Endothelial cell of umbilical vein (primary cell): Measurements from ENCODE around the gene PTPRT. TPM values are rescaled to one million over a fixed set of nuclear protein-coding genes. Genes with fewer than 3 reads are reported as not detected.

Experiments used
- BruUV-seq: library from RNA; stranded (reverse); fragments of 400-500 nt; replicated peaks from 2 replicates; lab custom pipeline; 2021; lab: Mats Ljungman, UMichigan
- CTCF ChIA-PET: fragments of 300-600, 350-600 bp; sonication (Branson Sonifier 250); formaldehyde crosslinking; loops from one replicate; lab custom pipeline; 2021; ENCODE audit warnings: antibody characterized with exemption, inconsistent platforms; lab: Charles Lee
- POLR2A ChIA-PET: fragments of 300-600, 350-600 bp; sonication (Branson Sonifier 250); formaldehyde crosslinking; loops from one replicate; lab custom pipeline; 2021; ENCODE audit warnings: antibody characterized with exemption, inconsistent platforms; lab: Charles Lee
- DNase-seq: peaks from one replicate; pipeline ENCODE4 v3.0.0-alpha.2; 2011; ENCODE audit warnings: low read depth, low spot score
- FAIRE-seq: peaks from 2 replicates; lab custom pipeline; 2011; peaks lifted over from hg19 to GRCh38; lab: Jason Lieb, UNC
- H2AFZ ChIP-seq: 2 replicates; pipeline ENCODE4 v1.6.0; 2012; ENCODE audit warnings: low read depth, low read length, control low read depth, inconsistent platforms
- H3K27ac ChIP-seq: 2 replicates; pipeline ENCODE4 v1.5.1; 2011; ENCODE audit warnings: low read depth, mild to moderate bottlenecking, control low read depth, low read length, moderate library complexity; ENCODE audit not compliant: insufficient read depth
- H3K27me3 ChIP-seq, 2 experiments: 2 replicates each; pipeline versions ENCODE4 v1.6.0 to v1.6.1; 2011; ENCODE audit warnings: low read length in 2 of 2, mixed read lengths in 1 of 2; ENCODE audit not compliant: control insufficient read depth in 2 of 2, insufficient read depth in 2 of 2
- H3K36me3 ChIP-seq, 2 experiments: 2 replicates in 1 of 2; 3 replicates in 1 of 2; pipeline ENCODE4 v1.5.1; 2011; ENCODE audit warnings: low read length in 2 of 2, mild to moderate bottlenecking in 1 of 2, moderate library complexity in 1 of 2; ENCODE audit not compliant: control insufficient read depth in 2 of 2, insufficient read depth in 2 of 2; ENCODE audit errors: extremely low read depth in 1 of 2
- H3K4me1 ChIP-seq: 3 replicates; pipeline ENCODE4 v1.5.1; 2011; ENCODE audit warnings: mild to moderate bottlenecking, low read length; ENCODE audit not compliant: control insufficient read depth, insufficient read depth; ENCODE audit errors: extremely low read depth
- H3K4me2 ChIP-seq: 2 replicates; pipeline ENCODE4 v1.6.1; 2011; ENCODE audit warnings: low read length, control low read depth, mixed read lengths; ENCODE audit not compliant: insufficient read depth
- H3K4me3 ChIP-seq, 3 experiments: fragments of 200-600 bp in 1 of 3; sonication (generic), shearing (Covaris generic) in 1 of 3; replicated peaks in 1 of 3; 2 replicates each; pipeline ENCODE4 v1.5.1; 2011 to 2016; ENCODE audit warnings: control low read depth in 3 of 3, low read length in 3 of 3, mild to moderate bottlenecking in 2 of 3, inconsistent platforms in 1 of 3, low read depth in 1 of 3, moderate library complexity in 1 of 3; ENCODE audit not compliant: insufficient read depth in 1 of 3
- H3K79me2 ChIP-seq: 2 replicates; pipeline ENCODE4 v1.6.0; 2012; ENCODE audit warnings: low read length, inconsistent platforms; ENCODE audit not compliant: control insufficient read depth, insufficient read depth
- H3K9ac ChIP-seq: replicated peaks from 2 replicates; pipeline ENCODE3; 2011; ENCODE audit warnings: low read length, control low read depth; ENCODE audit not compliant: insufficient read depth; ENCODE audit errors: extremely low read depth
- H3K9me1 ChIP-seq: replicated peaks from 3 replicates; pipeline ENCODE4 v1.6.0; 2011; ENCODE audit warnings: mild to moderate bottlenecking, low read length; ENCODE audit not compliant: control insufficient read depth, insufficient read depth; ENCODE audit errors: extremely low read depth
- H3K9me3 ChIP-seq: replicated peaks from 2 replicates; pipeline ENCODE4 v1.5.1; 2012; ENCODE audit warnings: low read length, inconsistent platforms; ENCODE audit not compliant: control insufficient read depth, insufficient read depth
- H4K20me1 ChIP-seq: replicated peaks from 2 replicates; pipeline ENCODE3; 2011; ENCODE audit warnings: mild to moderate bottlenecking, low read length; ENCODE audit not compliant: control insufficient read depth, insufficient read depth; ENCODE audit errors: extremely low read depth
- EZH2 ChIP-seq: IDR thresholded peaks from 2 replicates; pipeline ENCODE4 v1.6.1; 2012; ENCODE audit warnings: borderline replicate concordance, low read depth, mild to moderate bottlenecking, moderate library complexity, low read length, inconsistent platforms; ENCODE audit not compliant: severe bottlenecking
- FOS ChIP-seq: IDR thresholded peaks from 2 replicates; pipeline ENCODE4 v1.6.1; 2011; ENCODE audit warnings: mild to moderate bottlenecking, low read length, moderate library complexity, borderline replicate concordance; ENCODE audit not compliant: insufficient read depth
- GATA2 ChIP-seq: IDR thresholded peaks from 2 replicates; pipeline ENCODE4 v1.7.0; 2011; ENCODE audit warnings: low read depth, mild to moderate bottlenecking, moderate library complexity, mixed read lengths, low read length; ENCODE audit not compliant: insufficient read length, insufficient read depth
- JUN ChIP-seq: IDR thresholded peaks from 2 replicates; pipeline ENCODE4 v1.6.1; 2011; ENCODE audit warnings: borderline replicate concordance, low read depth; ENCODE audit not compliant: insufficient read length, insufficient read depth
- MYC ChIP-seq: IDR thresholded peaks from one replicate; pipeline ENCODE4 v1.6.1; 2011; ENCODE audit warnings: mild to moderate bottlenecking, low read depth, low read length
- POLR2A ChIP-seq: IDR thresholded peaks from 2 replicates; pipeline ENCODE4 v1.6.1; 2012; ENCODE audit warnings: low read depth, mild to moderate bottlenecking, control low read depth, low read length
- POLR2AphosphoS5 ChIP-seq: IDR thresholded peaks from 2 replicates; pipeline ENCODE4 v1.6.1; 2012; ENCODE audit warnings: low read depth, mild to moderate bottlenecking, control low read depth, low read length, moderate library complexity; ENCODE audit not compliant: insufficient read depth
- dilution Hi-C: fragments of 300-500 bp; cut with MboI; formaldehyde crosslinking; loops from one replicate; pipeline ENCODE4 v1.15.0; 2019; ENCODE audit warnings: low sequenced_read_pairs; ENCODE audit not compliant: extremely low pct_ligation_motif_present
- intact Hi-C: fragments of 100-400 bp; cut with micrococcal nuclease; formaldehyde crosslinking; loops from one replicate; pipeline ENCODE4 v1.10.0; 2022
- polyA plus RNA-seq, 4 experiments: library from polyadenylated mRNA; depleted of rRNA in 3 of 4; stranded (reverse) in 3 of 4; unstranded in 1 of 4; fragments of >200 nt; gene quantifications; 2 replicates each; pipeline versions ENCODE4 v1.2.1 to v1.2.3, GENCODE V29; 2011 to 2012; ENCODE audit warnings: missing spikeins in 1 of 4
- total RNA-seq: library from RNA; stranded (reverse); gene quantifications from 2 replicates; pipeline ENCODE4 v1.2.3, GENCODE V29; 2021
- TF ChIP-seq, protein P1 (sequence below), 2 donors: IDR thresholded peaks; 1 replicate in 1 of 2; 2 replicates in 1 of 2; pipeline ENCODE4 v1.5.1; 2011; ENCODE audit warnings: low read length in 2 of 2, mild to moderate bottlenecking in 2 of 2, moderate library complexity in 2 of 2, control low read depth in 1 of 2, inconsistent platforms in 1 of 2, low read depth in 1 of 2; ENCODE audit not compliant: insufficient read depth in 1 of 2; ENCODE audit errors: extremely low read depth in 1 of 2
- TF ChIP-seq, protein P2 (sequence below): IDR thresholded peaks from 2 replicates; pipeline ENCODE4 v1.6.1; 2011; ENCODE audit not compliant: insufficient read depth, insufficient read length

PTPRT gene
- total and polyA plus RNA-seq, 2 donors (not counting 3 experiments of a cell fraction or from before 2014, with no cell fraction given): not detected

DNA sequence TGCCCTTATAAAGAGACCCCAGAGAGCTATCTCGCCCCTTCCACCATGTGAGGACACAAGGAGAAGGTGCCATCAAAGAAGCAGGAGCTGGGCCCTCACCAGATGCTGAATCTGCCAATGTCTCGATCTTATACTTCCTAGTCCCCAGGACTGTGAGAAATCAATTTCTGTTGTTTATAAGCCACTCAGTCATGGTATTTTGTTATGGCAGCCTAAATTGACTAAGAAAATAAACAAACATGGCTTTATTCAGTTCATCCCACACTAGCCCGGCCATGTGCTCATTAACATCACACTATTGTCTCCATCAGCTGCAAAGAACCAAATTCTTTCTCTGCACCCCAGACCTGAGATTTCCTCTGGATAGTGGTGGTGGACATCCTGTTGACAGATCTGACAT lies 302.4 kb downstream of the PTPRT start:
- Histone ChIP-seq H2AFZ (no peak overlapping the region), H3K27me3 (no peaks in the 10 kb centered on the region), H3K9me1 (no peaks in the 10 kb centered on the region), H3K36me3 (no peaks in the 10 kb centered on the region), H3K9ac (no peak overlapping the region), H4K20me1 (no peaks in the 10 kb centered on the region), H3K4me2 (no peak overlapping the region), H3K9me3 (peaks cover 9% of the 10 kb centered on the region), H3K27ac (no peak overlapping the region), H3K4me1 (no peaks in the 10 kb centered on the region), H3K4me3 (no peak overlapping the region), H3K79me2 (no peaks in the 10 kb centered on the region)
- CTCF ChIA-PET: no interaction called here
- dilution Hi-C loops: no loop called here
- DNase-seq (no peak), FAIRE-seq (no peak)
- BruUV-seq: no TSS peak
- POLR2A ChIA-PET: no interaction called here
- intact Hi-C loops: no loop called here
- no peak for TF ChIP-seq JUN
- no peak for TF ChIP-seq GATA2
- TF ChIP-seq POLR2A: no peak
- no peak for TF ChIP-seq POLR2AphosphoS5
- TF ChIP-seq, protein P1, sequence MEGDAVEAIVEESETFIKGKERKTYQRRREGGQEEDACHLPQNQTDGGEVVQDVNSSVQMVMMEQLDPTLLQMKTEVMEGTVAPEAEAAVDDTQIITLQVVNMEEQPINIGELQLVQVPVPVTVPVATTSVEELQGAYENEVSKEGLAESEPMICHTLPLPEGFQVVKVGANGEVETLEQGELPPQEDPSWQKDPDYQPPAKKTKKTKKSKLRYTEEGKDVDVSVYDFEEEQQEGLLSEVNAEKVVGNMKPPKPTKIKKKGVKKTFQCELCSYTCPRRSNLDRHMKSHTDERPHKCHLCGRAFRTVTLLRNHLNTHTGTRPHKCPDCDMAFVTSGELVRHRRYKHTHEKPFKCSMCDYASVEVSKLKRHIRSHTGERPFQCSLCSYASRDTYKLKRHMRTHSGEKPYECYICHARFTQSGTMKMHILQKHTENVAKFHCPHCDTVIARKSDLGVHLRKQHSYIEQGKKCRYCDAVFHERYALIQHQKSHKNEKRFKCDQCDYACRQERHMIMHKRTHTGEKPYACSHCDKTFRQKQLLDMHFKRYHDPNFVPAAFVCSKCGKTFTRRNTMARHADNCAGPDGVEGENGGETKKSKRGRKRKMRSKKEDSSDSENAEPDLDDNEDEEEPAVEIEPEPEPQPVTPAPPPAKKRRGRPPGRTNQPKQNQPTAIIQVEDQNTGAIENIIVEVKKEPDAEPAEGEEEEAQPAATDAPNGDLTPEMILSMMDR (IDR thresholded peaks at IDR 0.05; ENCODE audit: extremely low read depth in 1 of 2, insufficient read depth in 1 of 2, low read depth in 1 of 2, low read length in 2 of 2): no peak

DNA sequence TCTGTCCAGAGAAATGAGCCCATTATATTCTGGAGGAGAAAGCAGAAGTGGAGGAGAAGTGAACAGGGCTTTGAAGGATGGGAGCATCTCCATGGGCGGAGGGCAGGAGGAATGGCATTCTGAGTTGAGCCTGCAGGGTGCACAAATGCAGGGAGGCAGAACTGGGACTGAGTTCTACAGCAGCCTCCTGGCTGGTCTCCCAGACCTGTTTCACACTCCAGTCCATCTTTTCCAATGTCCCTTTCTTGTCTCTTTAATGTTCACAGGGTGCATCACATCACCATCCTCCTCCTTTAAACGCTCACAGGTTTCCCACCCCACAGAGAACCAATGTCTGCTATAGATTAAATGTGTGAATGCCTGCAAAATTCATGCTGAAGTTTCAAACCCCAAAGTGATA lies 302.9 kb downstream of the PTPRT start:
- ChIA-PET POLR2A (no interaction called here), CTCF (no interaction called here)
- no peaks in the 10 kb centered on the region for H4K20me1 ChIP-seq
- peaks cover 5% of the 10 kb centered on the region for H3K9me3 ChIP-seq
- no peak overlapping the region for H2AFZ ChIP-seq
- H3K9me1 ChIP-seq: no peaks in the 10 kb centered on the region
- H3K9ac ChIP-seq: no peak overlapping the region
- TF ChIP-seq, protein P1 (IDR thresholded peaks at IDR 0.05; ENCODE audit: extremely low read depth in 1 of 2, insufficient read depth in 1 of 2, low read depth in 1 of 2, low read length in 2 of 2): no peak
- no peak for TF ChIP-seq GATA2
- TF ChIP-seq JUN: no peak
- no peak for TF ChIP-seq POLR2A
- TF ChIP-seq FOS: no peak
- TF ChIP-seq, protein P2, sequence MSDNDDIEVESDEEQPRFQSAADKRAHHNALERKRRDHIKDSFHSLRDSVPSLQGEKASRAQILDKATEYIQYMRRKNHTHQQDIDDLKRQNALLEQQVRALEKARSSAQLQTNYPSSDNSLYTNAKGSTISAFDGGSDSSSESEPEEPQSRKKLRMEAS: no peak
- no peak for TF ChIP-seq POLR2AphosphoS5
- no peak for TF ChIP-seq MYC
- no peak for TF ChIP-seq EZH2
- DNase-seq: no peak
- H3K36me3 ChIP-seq: no peaks in the 10 kb centered on the region
- no peak overlapping the region for H3K4me2 ChIP-seq
- dilution Hi-C loops (no loop called here), intact Hi-C loops (no loop called here)
- H3K27ac ChIP-seq: no peak overlapping the region
- H3K4me1 ChIP-seq: no peaks in the 10 kb centered on the region
- no peaks in the 10 kb centered on the region for H3K27me3 ChIP-seq
- BruUV-seq: no TSS peak
- H3K79me2 ChIP-seq: no peaks in the 10 kb centered on the region
- H3K4me3 ChIP-seq: no peak overlapping the region
- FAIRE-seq: no peak
